Right renal pelvis (tissue), 4 donors: ENCODE results near the gene LRRN2. TPM values are rescaled to one million over a fixed set of nuclear protein-coding genes. Genes with fewer than 3 reads are reported as not detected.
"Not testable (repeated sequence)": the region's sequence is repeated elsewhere in the genome, so short reads cannot be mapped to it uniquely, and the experiment has no call there.

Experiments
- DNase-seq, 4 donors: peaks; one replicate each; pipeline ENCODE4 v3.0.0-alpha.2; 2013; ENCODE audit warnings: low read depth in 4 of 4, low spot score in 3 of 4, missing footprints in 1 of 4
- polyA plus RNA-seq, 4 donors: library from polyadenylated mRNA; unstranded; fragments of 120-200 nt; gene quantifications; one replicate each; pipeline ENCODE4 v1.2.1, GENCODE V29; 2013; ENCODE audit not compliant: insufficient read length in 4 of 4

Gene LRRN2
- polyA plus RNA-seq, 4 donors, result 12.1 to 15.7 (median 13.3) TPM

DNA sequence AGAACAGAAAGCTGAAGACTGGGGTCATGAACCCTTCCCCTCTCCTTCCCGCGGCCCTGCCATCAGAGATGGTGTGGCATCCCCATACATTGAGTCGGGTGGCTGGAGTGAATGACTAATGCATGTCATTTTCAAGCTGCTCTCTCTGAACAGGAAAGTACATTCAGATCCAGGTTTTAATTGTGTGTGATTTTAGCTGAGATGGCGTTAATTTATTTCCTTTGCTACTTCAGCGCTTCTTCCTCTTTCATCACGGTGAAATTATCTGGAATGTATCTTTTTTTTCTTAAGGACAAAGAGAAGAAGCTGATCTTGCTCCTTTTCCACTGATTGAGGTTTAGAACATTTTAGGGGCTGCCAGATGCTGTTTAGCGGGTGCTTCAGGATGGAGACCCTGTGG lies 8.6 kb upstream of the LRRN2 start:
- no peak for DNase-seq

- DNase-seq, result no peak
Measured at GRCh38 chr1:204692841-204693356, 7.4 kb upstream of the LRRN2 start.

DNA sequence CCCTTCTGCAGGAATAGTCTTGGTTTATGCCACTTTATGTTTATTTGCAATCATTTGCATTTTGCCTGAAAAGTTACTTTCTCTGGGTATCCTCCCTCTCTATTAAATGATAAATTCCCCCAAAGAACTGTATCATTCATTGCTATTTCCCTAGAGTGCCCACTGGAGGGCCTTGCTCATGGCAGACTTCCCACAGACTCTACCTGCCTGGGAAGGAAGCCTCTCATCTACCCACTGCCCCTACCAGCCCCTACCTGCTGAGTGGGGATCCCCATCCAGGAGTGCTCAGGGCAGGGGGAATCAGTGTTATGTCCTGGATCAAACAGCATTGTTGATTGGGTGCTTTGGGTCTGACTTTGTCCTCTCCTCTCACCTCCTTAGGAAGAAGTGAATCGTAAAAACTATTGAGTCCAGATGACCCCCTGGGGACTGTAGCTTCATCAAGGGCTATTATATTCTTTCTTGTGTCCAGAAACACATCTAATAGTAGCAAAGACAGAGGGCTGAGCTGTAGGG lies 6.8 kb upstream of the LRRN2 start:
- no peak for DNase-seq

DNA sequence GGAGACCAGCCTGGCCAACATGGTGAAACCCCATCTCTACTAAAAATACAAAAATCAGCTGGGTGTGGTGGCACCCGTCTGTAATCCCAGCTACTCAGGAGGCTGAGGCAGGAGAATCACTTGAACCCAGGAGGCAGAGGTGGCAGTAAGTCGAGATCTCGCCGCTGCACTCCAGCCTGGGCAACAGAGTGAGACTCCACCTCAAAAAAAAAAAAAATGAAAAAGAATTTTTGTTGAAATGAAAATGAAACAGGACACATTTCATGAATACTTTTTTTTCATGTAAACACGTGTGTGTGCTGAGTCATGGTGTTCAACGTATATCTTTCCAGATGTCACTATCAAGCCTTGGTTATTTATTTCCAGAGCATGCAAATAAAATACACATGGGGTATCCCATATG lies 5.8 kb upstream of the LRRN2 start:
- DNase-seq, result not testable (repeated sequence)

DNA sequence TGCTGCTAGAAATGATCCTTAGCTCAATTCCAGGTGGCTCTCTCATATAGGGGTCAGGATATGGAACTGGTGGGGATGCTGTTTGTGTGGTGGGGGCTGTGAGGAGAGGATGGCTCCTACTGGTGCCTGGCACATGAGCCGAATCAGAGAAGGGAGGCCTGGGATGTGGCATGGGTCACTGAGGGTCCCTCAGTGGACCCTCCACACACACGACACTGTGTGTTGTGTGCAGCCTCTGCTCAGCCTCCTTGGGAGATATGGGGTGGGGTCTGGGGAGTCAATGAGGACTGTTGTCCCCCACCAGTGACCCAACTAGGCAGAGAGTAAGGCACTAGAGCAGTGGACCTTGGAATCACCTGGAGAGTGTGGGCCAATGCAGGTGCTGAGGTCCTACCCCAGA lies 3.2 kb upstream of the LRRN2 start:
- DNase-seq, result no peak

DNA sequence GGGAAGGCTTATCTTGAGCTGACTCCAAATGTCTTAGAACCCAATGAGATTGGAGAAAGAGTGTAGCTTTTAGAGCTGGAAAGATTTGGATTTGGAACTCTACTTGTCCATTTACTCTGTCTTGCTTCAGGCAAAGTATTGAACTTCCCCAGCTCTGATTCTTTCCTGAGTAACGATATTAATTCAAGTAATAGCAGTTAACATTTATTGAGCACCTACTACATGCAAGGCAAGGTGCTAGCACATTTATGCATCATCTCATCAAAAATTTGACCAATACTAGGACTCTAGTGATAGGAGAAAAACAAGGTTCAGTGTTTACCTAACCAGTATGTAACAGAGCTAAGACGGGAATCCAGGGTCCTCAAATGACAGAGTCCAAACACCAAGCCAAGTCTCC lies 2.5 kb upstream of the LRRN2 start:
- no peak for DNase-seq

DNA sequence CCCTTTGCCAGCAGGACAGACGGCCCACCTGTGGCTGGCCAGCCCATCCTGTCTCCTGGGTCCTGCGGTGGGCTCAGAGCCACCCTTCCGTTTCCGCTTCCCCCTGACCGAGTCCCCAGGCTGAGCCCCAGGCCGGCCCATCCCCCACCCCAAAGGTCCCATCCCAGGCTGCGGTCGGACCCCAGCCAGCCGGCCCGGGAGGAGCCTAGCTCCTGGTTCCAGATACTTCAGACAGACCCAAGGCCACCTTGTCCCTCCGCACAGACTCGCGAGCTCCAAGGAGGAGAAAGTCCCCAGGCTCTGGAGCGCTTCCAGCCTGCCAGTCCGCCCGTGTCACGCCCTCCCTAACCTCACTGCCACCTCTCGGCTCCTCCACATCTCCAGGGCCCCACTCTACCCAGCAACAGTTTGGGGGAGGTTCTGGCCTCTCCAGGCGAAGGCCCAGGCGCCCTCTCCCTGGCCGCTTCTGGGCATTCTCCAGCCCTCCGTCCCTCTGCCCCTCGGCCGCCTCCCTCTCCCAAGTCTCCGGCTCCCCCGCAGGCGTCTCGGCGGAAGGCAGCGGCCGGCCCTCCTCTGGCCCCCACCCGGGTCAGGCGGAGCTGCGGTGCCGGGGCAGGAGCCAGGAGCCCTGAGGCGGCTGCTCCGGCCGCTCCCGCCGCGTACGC lies 835 bp downstream of the LRRN2 start:
- no peak for DNase-seq

- DNase-seq, result no peak
Measured at GRCh38 chr1:204684206-204684570, 1.4 kb downstream of the LRRN2 start.

GRCh38 chr1:204683284-204684205 lies 2.0 kb downstream of the LRRN2 start:
- DNase-seq, result no peak

DNA sequence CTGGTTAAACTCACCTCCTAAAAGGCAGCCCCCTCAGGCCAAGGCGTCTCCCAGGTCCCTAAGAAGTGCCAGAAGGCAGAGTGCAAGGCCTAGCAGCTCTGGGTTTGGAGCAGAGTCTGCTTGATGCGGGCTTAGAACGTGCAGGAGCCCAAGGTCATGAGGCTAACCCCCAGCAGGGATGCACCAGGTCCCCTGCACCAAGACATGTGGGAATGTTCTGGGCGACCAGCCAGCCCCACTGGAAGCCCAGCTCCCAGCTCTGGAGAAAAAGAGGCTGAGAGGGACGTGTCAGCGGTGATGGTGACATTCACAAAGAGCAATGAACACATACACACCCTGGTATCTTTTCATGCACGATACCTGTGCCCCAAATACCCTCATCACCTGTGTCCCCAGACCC lies 5.1 kb downstream of the LRRN2 start:
- DNase-seq, result no peak

GRCh38 chr1:204680051-204680450 lies 5.5 kb downstream of the LRRN2 start:
- DNase-seq, result no peak

GRCh38 chr1:204678721-204679475 lies 6.6 kb downstream of the LRRN2 start:
- DNase-seq, result no peak

- no peak for DNase-seq
Measured at GRCh38 chr1:204677864-204678263, 7.7 kb downstream of the LRRN2 start.

GRCh38 chr1:204676043-204676442 lies 9.5 kb downstream of the LRRN2 start:
- no peak for DNase-seq

- no peak for DNase-seq
Measured at GRCh38 chr1:204673909-204674649, 11.5 kb downstream of the LRRN2 start.

GRCh38 chr1:204673209-204673608 lies 12.3 kb downstream of the LRRN2 start:
- DNase-seq, result no peak

GRCh38 chr1:204672482-204673121 lies 12.9 kb downstream of the LRRN2 start:
- no peak for DNase-seq

- DNase-seq, result no peak
Measured at GRCh38 chr1:204672069-204672468, 13.5 kb downstream of the LRRN2 start.

- no peak for DNase-seq
Measured at GRCh38 chr1:204670152-204670927, 15.2 kb downstream of the LRRN2 start.
